Hepatocyte (in vitro differentiated cells): Measurements from ENCODE around the gene SPINT2. TPM values are rescaled to one million over a fixed set of nuclear protein-coding genes. Genes with fewer than 3 reads are reported as not detected.

Source experiments
- DNase-seq: peaks from one replicate; pipeline ENCODE4 v3.0.0-alpha.2; 2016; ENCODE audit warnings: low spot score
- H2AFZ ChIP-seq: fragments of 200-600 bp; sonication (generic); 2 replicates; pipeline ENCODE4 v1.6.0; 2016; ENCODE audit warnings: antibody characterized with exemption, mild to moderate bottlenecking
- H3K27ac ChIP-seq: fragments of 200-600 bp; sonication (generic); 2 replicates; pipeline ENCODE4 v1.5.1; 2016; ENCODE audit warnings: mild to moderate bottlenecking
- H3K27me3 ChIP-seq: fragments of 200-600 bp; sonication (generic); 2 replicates; pipeline ENCODE4 v1.6.1; 2016
- H3K36me3 ChIP-seq: fragments of 200-600 bp; sonication (generic); replicated peaks from 2 replicates; pipeline ENCODE4 v1.5.1; 2016; ENCODE audit warnings: low read depth; ENCODE audit not compliant: insufficient read depth
- H3K4me1 ChIP-seq: fragments of 200-600 bp; sonication (generic); 2 replicates; pipeline ENCODE4 v1.5.1; 2016; ENCODE audit warnings: mild to moderate bottlenecking, moderate library complexity; ENCODE audit not compliant: insufficient read depth
- H3K4me2 ChIP-seq: fragments of 200-600 bp; sonication (generic); 2 replicates; pipeline ENCODE4 v1.6.0; 2016
- H3K4me3 ChIP-seq: fragments of 200-600 bp; sonication (generic); 2 replicates; pipeline ENCODE4 v1.5.1; 2016; ENCODE audit warnings: mild to moderate bottlenecking
- H3K79me2 ChIP-seq: fragments of 200-600 bp; sonication (generic); 2 replicates; pipeline ENCODE4 v1.6.0; 2017; ENCODE audit warnings: mild to moderate bottlenecking
- H3K9me2 ChIP-seq: fragments of 200-600 bp; sonication (generic); replicated peaks from 2 replicates; pipeline ENCODE4 v1.6.0; 2017; ENCODE audit warnings: mild to moderate bottlenecking; ENCODE audit not compliant: insufficient read depth
- H3K9me3 ChIP-seq: fragments of 200-600 bp; sonication (generic); 2 replicates; pipeline ENCODE4 v1.5.1; 2016; ENCODE audit warnings: low read depth, mild to moderate bottlenecking
- H4K20me1 ChIP-seq: fragments of 200-600 bp; sonication (generic); 2 replicates; pipeline ENCODE4 v1.6.0; 2016; ENCODE audit warnings: mild to moderate bottlenecking; ENCODE audit not compliant: insufficient read depth, poor library complexity, severe bottlenecking
- CTCF ChIP-seq: fragments of 200-600 bp; sonication (generic); IDR thresholded peaks from 2 replicates; pipeline ENCODE4 v1.5.1; 2016; ENCODE audit warnings: antibody characterized with exemption, mild to moderate bottlenecking; ENCODE audit not compliant: poor library complexity
- EZH2 ChIP-seq: fragments of 200-600 bp; sonication (generic); IDR thresholded peaks from 2 replicates; pipeline ENCODE4 v1.6.1; 2016; ENCODE audit warnings: antibody characterized with exemption, mild to moderate bottlenecking, borderline replicate concordance
- EZH2phosphoT487 ChIP-seq: fragments of 200-600 bp; sonication (generic); IDR thresholded peaks from one replicate; pipeline ENCODE4 v1.6.1; 2018; ENCODE audit warnings: antibody characterized with exemption, mild to moderate bottlenecking, low read depth, moderate library complexity; ENCODE audit not compliant: unreplicated experiment, severe bottlenecking
- WGBS: methylation state at CpG from one replicate; pipeline ENCODE4 v1.1.6; 2016; ENCODE audit warnings: low lambda C conversion rate; ENCODE audit errors: missing lambda C conversion rate; 5-methylcytosine and 5-hydroxymethylcytosine counted together
- polyA plus RNA-seq: library from polyadenylated mRNA; unstranded; fragments of >200 nt; fragmentation: Nextera tagmentation; extraction: Ambion mirVana; gene quantifications from 2 replicates; pipeline ENCODE4 v1.2.1, GENCODE V29; 2016
- total RNA-seq: library from RNA; depleted of rRNA; stranded (reverse); fragments of >200 nt; gene quantifications from 2 replicates; pipeline ENCODE4 v1.2.3, GENCODE V29; 2014

The SPINT2 gene
- total and polyA plus RNA-seq, 2 experiments from 2014 or later: 508 to 834 TPM

GRCh38 chr19:38265921-38266429 is 1.6 kb downstream of the SPINT2 start:
- Histone ChIP-seq H3K4me3 (peak overlapping the region; percentile 28), H3K4me2 (peak overlapping the region; percentile 80)

GRCh38 chr19:38266981-38267597 is 2.7 kb downstream of the SPINT2 start:
- no peaks in the 10 kb centered on the region for H3K9me3 ChIP-seq
- H3K9me2 ChIP-seq: no peaks in the 10 kb centered on the region
- H3K4me2 ChIP-seq: peak overlapping the region; percentile 80
- no peak overlapping the region for H2AFZ ChIP-seq
- DNase-seq: peak; percentile 70
- H3K4me3 ChIP-seq: no peak overlapping the region
- WGBS: 34% methylated on average over 12 of the region's 12 CpGs
- H4K20me1 ChIP-seq: peaks cover 43% of the 10 kb centered on the region
- peak overlapping the region; percentile 94 for H3K27ac ChIP-seq
- no peaks in the 10 kb centered on the region for H3K36me3 ChIP-seq
- peaks cover 22% of the 10 kb centered on the region for H3K4me1 ChIP-seq
- no peaks in the 10 kb centered on the region for H3K27me3 ChIP-seq
- TF ChIP-seq EZH2phosphoT487 (no peak), CTCF (no peak), EZH2 (no peak)
- H3K79me2 ChIP-seq: peaks cover 71% of the 10 kb centered on the region

More at GRCh38 chr19:38265921-38266429, 1.6 kb downstream of the SPINT2 start:
- no peaks in the 10 kb centered on the region for H3K36me3 ChIP-seq
- peaks cover 21% of the 10 kb centered on the region for H3K4me1 ChIP-seq
- TF ChIP-seq EZH2 (no peak), EZH2phosphoT487 (no peak), CTCF (no peak)
- H2AFZ ChIP-seq: no peak overlapping the region
- no peaks in the 10 kb centered on the region for H3K27me3 ChIP-seq
- peak overlapping the region; percentile 94 for H3K27ac ChIP-seq
- H3K9me2 ChIP-seq: no peaks in the 10 kb centered on the region
- WGBS: 56% methylated on average over 12 of the region's 12 CpGs
- peaks cover 60% of the 10 kb centered on the region for H3K79me2 ChIP-seq
- no peak for DNase-seq
- H4K20me1 ChIP-seq: peaks cover 40% of the 10 kb centered on the region
- H3K9me3 ChIP-seq: no peaks in the 10 kb centered on the region

GRCh38 chr19:38267761-38268483 is 3.5 kb downstream of the SPINT2 start:
- Histone ChIP-seq H3K4me3 (no peak overlapping the region), H4K20me1 (peaks cover 51% of the 10 kb centered on the region), H3K27ac (peak overlapping the region; percentile 94), H3K36me3 (no peaks in the 10 kb centered on the region), H3K9me2 (no peaks in the 10 kb centered on the region), H3K4me1 (peaks cover 29% of the 10 kb centered on the region), H3K27me3 (no peaks in the 10 kb centered on the region), H2AFZ (no peak overlapping the region), H3K9me3 (no peaks in the 10 kb centered on the region), H3K4me2 (peak overlapping the region; percentile 80), H3K79me2 (peaks cover 80% of the 10 kb centered on the region)
- 47% methylated on average over 12 of the region's 12 CpGs for WGBS
- TF ChIP-seq EZH2: no peak
- no peak for TF ChIP-seq EZH2phosphoT487
- TF ChIP-seq CTCF: no peak
- no peak for DNase-seq
